ENCODE data around the gene NINJ1.

The NINJ1 gene

GRCh38 chr9:93159601-93160471 is 25.8 kb upstream of the NINJ1 start:
- peak; percentile 75 for DNase-seq

DNA sequence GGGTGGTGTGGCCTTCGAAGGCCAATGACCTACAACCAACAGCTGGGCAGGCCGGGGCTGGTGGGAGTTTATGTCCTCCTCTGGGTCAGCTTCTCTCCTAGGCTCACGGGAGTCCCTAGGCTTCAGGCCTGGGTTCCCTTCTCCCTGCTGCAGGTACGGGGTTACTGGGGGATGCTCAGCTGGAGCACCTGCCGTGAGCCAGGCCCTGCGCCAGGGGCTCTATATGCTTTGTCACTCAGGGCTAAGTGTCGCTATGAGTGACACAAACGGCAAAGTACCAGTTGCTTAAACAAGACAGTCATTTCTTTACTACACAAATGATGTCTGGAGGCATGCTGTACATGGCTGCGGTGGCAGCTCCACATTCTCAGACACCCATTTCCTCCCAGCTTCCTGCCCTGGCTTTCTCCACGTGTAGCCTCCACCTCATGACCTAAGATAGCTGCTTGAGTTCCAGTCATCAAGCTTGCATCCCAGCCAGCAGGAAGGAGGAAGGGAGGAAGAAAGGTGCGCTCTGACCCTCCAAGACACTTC is 22.5 kb upstream of the NINJ1 start:
- peak; percentile 23 for DNase-seq

DNA sequence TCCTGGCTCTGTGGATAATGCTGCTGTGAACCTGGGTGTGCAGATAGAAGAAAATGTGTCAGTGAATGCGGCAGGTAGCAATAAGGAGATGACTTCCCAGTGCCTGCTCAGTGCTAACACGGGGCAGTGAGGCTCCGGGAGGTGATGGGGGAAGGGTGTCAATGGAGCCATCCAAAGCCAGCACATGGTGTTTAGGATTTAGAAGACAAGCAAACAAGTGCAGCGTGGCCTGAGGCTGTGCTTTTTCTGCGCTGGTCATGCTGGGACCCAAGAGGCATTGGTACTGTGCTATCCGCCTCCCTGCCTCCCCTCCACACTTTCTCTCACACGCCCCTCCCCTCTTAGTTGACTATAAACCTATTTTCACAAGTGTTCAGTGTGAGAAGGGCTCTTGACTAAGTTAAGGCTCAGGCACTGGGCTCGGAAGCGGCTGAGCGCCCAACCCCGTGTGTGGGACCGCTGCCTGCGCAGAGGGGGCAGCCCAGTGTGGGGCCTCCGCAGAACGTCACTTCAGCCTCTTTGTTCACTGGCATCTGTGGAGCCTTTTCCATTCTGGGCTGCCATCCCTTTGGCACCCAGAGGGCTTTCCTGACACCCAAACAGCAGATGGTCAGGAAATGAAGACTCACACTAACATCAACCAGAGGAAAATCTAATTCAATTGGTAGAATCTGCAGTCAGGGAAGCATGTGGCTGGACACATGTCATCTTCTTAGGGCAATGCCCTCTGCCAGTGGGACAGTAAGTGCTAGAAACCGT is 21.8 kb upstream of the NINJ1 start:
- DNase-seq: no peak

DNA sequence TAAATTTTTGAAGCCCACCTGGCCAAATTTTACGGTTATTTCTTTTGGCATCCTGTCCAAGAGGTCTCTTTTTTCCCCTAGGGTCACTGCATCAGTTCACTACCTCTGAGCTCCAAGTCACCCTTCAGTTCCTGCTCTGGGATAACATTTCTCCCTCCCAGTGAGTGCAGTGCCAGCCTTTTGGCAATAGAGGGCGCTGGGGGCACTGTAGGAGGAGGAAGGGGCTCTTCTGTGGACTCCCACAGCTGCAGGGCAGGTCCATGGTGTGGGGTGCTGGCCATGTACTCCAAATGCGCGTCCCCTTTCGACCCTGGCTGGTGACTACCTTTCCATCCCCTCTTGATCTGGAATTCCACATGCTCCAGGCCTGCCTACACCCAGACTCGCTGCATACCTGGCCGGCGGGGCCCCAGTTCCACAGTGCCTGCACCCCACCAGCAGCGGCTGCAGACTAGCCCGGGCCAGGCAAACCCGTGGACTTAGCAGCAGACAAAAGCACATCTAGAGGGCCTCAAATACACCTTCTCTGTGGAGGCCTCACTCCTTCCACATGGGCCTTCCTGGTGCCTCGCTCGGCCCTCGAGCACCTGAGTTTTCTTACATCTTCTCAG is 20.3 kb upstream of the NINJ1 start:
- no peak for DNase-seq

DNA sequence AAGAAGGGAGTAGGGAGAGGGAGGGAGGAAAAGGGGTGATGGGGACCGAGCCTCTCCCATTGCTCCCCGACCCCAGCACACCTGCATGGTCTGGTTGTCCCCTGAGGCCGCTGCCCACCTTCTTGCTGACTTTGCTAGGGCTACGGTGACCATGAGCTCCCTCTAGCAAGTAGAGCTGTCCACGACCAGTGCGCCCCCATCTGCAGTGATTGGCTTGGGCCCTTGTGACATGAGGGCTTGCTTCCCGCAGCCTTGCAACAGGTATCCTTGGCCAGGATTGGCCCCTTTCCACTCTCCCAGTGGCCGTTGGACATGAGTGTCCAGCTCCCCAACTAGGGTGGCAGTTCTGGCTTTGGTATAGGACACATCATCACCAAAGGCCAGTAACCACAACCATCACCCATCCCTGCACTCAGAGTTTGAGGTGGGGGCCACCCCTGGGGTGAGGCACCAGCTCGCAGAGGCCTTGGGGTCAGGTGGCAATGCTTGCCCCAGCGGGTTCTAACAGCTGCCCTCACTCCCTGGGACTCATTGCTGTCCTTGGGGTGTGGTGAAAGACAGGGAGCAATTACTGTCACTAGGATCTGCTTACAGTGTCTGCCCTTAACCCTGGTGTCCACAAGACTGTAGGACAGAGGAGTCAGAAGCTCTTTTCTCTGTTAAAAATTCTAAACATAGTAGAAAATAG is 17.2 kb upstream of the NINJ1 start:
- no peak for DNase-seq

GRCh38 chr9:93149361-93149760 is 15.3 kb upstream of the NINJ1 start:
- DNase-seq: no peak

GRCh38 chr9:93148721-93149120 is 14.7 kb upstream of the NINJ1 start:
- DNase-seq: no peak

- DNase-seq: no peak
Measured at GRCh38 chr9:93147632-93148031, 13.6 kb upstream of the NINJ1 start.

DNA sequence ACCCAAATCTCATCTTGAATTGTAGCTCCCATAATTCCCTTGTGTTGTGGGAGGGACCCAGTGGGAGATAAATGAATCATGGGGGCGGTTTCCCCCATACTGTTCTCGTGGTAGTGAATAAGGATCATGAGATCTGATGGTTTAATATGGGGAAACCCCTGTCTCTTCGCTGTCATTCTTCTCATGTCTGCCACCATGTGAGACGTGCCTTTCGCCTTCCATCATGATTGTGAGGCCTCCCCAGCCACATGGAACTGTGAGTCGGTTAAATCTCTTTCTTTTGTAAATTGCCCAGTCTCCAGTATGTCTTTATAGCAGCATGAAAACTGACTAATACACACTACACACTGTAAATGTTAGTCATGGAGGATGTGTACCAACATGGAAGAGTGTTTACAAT is 12.6 kb upstream of the NINJ1 start:
- DNase-seq: peak; percentile 52

GRCh38 chr9:93143830-93144530 is 9.9 kb upstream of the NINJ1 start:
- DNase-seq: peak; percentile 35

- no peak for DNase-seq
Measured at GRCh38 chr9:93141771-93142483, 7.9 kb upstream of the NINJ1 start.

GRCh38 chr9:93139365-93140182 is 5.5 kb upstream of the NINJ1 start:
- no peak for DNase-seq

- no peak for DNase-seq
Measured at GRCh38 chr9:93138171-93138764, 4.2 kb upstream of the NINJ1 start.

- no peak for DNase-seq
Measured at GRCh38 chr9:93137362-93137761, 3.3 kb upstream of the NINJ1 start.

- DNase-seq: no peak
Measured at GRCh38 chr9:93136011-93136440, 2.0 kb upstream of the NINJ1 start.

DNA sequence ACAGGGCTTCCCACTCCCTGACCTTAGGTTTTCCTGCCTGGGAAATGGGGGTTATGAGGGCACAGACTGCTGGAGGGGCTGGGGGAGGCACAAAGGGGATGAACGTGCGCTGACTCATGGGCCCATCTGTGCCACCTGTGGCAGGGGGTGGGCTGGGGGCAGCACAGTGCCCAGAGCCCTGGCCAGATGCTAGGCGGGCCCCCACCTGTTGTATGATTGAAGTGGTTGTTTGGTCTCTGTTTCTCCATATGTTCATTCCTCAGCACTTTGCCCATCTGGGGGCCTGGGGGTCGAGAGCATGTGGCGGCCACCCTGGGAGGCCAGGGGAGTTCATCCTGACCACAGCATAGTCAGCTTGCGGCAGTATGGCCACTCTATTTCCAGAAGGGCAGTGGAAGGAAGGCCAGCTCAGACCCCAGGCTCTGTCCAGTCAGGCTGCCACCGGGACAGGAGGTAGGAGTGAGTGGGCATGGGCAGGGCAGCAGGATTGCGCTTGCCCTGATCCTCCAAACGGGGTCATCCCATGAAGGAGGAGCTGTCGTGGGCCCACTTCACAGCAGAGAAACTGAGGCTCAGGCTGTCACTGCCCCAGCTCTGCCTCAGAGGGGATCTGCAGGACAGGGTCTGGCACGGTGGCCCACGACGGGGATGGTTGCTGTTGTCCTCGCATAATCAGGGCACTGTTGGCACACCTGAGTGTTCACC is 841 bp upstream of the NINJ1 start:
- no peak for DNase-seq

GRCh38 chr9:93133681-93134014 is 403 bp downstream of the NINJ1 start:
- DNase-seq: peak; percentile 47

DNA sequence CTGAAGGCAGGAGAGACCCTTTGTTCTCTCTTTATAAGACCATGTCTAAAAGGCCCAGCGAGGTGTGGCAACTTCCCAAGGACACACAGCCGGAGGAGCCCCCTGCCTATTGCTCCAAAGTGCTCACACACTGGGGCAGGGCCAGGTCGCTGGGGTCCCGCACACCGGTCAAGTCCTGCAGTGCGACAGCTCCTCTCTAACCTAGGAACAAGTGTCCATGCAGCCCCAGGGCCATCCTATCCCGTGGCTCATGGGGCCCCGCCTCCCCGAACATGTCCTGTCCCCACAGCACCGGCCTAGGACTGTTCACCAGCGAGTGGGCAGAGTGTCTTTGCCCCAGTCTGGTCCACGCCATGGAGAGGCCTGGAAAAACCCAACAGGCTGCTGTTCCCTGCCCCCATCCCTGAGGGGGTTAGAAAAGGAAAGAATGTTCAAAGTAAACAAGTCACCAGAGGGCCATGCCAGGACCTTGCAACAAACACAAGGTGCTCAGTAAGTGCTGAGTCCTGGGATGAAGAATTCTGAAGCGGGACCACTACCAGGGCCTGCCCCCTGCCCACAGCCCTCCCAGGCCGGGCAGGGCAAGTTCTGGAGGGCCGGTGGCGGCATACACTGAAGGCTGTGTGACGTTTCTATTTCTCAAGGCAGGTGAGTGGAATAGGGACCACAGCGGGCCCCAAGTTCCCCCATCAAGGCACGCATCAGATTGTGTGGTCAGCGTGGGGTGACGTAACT is 938 bp downstream of the NINJ1 start:
- no peak for DNase-seq

Measured in stimulated activated CD4-positive, alpha-beta T cell treated with anti-CD3 and anti-CD28 coated beads, Interleukin-4, amount 100 ng/mL, for 1 hour (primary cell).